Breast epithelium (tissue), 3 donors: ENCODE data around the gene KRT74.

ENCODE experiments used
- CTCF ChIP-seq, 3 donors: fragments of 450-650 bp; IDR thresholded peaks; one replicate each; pipeline ENCODE4 v1.5.1; 2016 to 2017; ENCODE audit warnings: antibody characterized with exemption in 3 of 3, mild to moderate bottlenecking in 3 of 3, moderate library complexity in 3 of 3
- POLR2AphosphoS5 ChIP-seq, 3 donors: sonication (generic); formaldehyde crosslinking; IDR thresholded peaks; one replicate each; pipeline ENCODE4 v1.6.1; 2017; ENCODE audit warnings: antibody characterized with exemption in 3 of 3

- TF ChIP-seq CTCF (IDR thresholded peaks at IDR 0.05): no peak
- TF ChIP-seq POLR2AphosphoS5 (IDR thresholded peaks at IDR 0.05): no peak
These were observed 41.0 kb upstream of the KRT74 start for GRCh38 chr12:52614381-52615207.
